HEK293T (cell line): ENCODE data around the gene KMT5B.

Experiments
- CTCF ChIA-PET: fragments of 350-600 bp; formaldehyde crosslinking; extraction: SDS; loops from one replicate; lab custom pipeline; 2021; ENCODE audit warnings: antibody characterized with exemption, inconsistent platforms; lab: Yijun Ruan, JAX
- POLR2A ChIA-PET: fragments of 350-600 bp; formaldehyde crosslinking; extraction: SDS; loops from one replicate; lab custom pipeline; 2020; ENCODE audit warnings: antibody characterized with exemption, inconsistent platforms; lab: Yijun Ruan, JAX
- DNase-seq: peaks from one replicate; pipeline ENCODE4 v3.0.0; 2012; ENCODE audit warnings: mixed read lengths; ENCODE audit errors: extremely low spot score
- ARNT ChIP-seq: fragments of 450-650 bp; IDR thresholded peaks from 2 replicates; pipeline ENCODE4 v1.6.1; 2017; ENCODE audit warnings: mild to moderate bottlenecking
- BHLHE40 ChIP-seq: fragments of 450-650 bp; IDR thresholded peaks from 2 replicates; pipeline ENCODE4 v1.6.1; 2016; ENCODE audit warnings: mild to moderate bottlenecking, moderate library complexity, borderline replicate concordance
- CTBP1 ChIP-seq: fragments of 450-650 bp; IDR thresholded peaks from 2 replicates; pipeline ENCODE4 v1.6.1; 2016; ENCODE audit warnings: borderline replicate concordance
- ELF4 ChIP-seq: fragments of 450-650 bp; IDR thresholded peaks from 2 replicates; pipeline ENCODE4 v1.6.1; 2017; ENCODE audit warnings: antibody characterized with exemption
- FOXA1 ChIP-seq: fragments of 450-650 bp; IDR thresholded peaks from 2 replicates; pipeline ENCODE4 v1.6.1; 2016; ENCODE audit warnings: mild to moderate bottlenecking
- FOXK2 ChIP-seq: fragments of 450-650 bp; IDR thresholded peaks from 2 replicates; pipeline ENCODE4 v1.6.1; 2016; ENCODE audit warnings: mild to moderate bottlenecking
- FOXM1 ChIP-seq: fragments of 450-650 bp; IDR thresholded peaks from 2 replicates; pipeline ENCODE4 v1.6.1; 2017; ENCODE audit warnings: mild to moderate bottlenecking, borderline replicate concordance
- HDGF ChIP-seq: fragments of 450-650 bp; IDR thresholded peaks from 2 replicates; pipeline ENCODE4 v1.6.1; 2017; ENCODE audit warnings: antibody characterized with exemption, borderline replicate concordance
- L3MBTL2 ChIP-seq: fragments of 450-650 bp; conservative IDR thresholded peaks from 2 replicates; pipeline ENCODE4 v1.6.1; 2016; ENCODE audit warnings: mild to moderate bottlenecking
- LEF1 ChIP-seq: fragments of 450-650 bp; IDR thresholded peaks from 2 replicates; pipeline ENCODE4 v1.6.1; 2017; ENCODE audit warnings: mild to moderate bottlenecking, borderline replicate concordance
- NFRKB ChIP-seq: fragments of 450-650 bp; IDR thresholded peaks from 2 replicates; pipeline ENCODE4 v1.6.1; 2016; ENCODE audit warnings: mild to moderate bottlenecking, moderate library complexity
- PKNOX1 ChIP-seq: fragments of 450-650 bp; IDR thresholded peaks from 2 replicates; pipeline ENCODE4 v1.6.1; 2016
- SP1 ChIP-seq: fragments of 450-650 bp; IDR thresholded peaks from 2 replicates; pipeline ENCODE4 v1.6.1; 2017
- SUZ12 ChIP-seq: fragments of 450-650 bp; IDR thresholded peaks from 2 replicates; pipeline ENCODE4 v1.6.1; 2016; ENCODE audit warnings: mild to moderate bottlenecking
- TARDBP ChIP-seq: fragments of 450-650 bp; IDR thresholded peaks from 2 replicates; pipeline ENCODE4 v1.6.1; 2016
- ZNF384 ChIP-seq: fragments of 450-650 bp; IDR thresholded peaks from 2 replicates; pipeline ENCODE4 v1.6.1; 2016

The KMT5B gene

GRCh38 chr11:68213135-68213515 is at the start of gene KMT5B:
KMT5B (minus strand) TSS chr11:68213296; CDS start chr11:68190076, 23,220 bp downstream.
- ChIA-PET CTCF (no interaction called here), POLR2A (interaction anchor here (1.0 kb wide), 1 partner anchor 105 kb away, joined by 3 read pairs; no protein-coding TSS in a partner anchor)
- DNase-seq = peak; percentile 36
- no peak for TF ChIP-seq ARNT
- TF ChIP-seq FOXA1 = no peak
- TF ChIP-seq LEF1 = no peak
- no peak for TF ChIP-seq CTBP1

- CTCF ChIA-PET = no interaction called here
- TF ChIP-seq PKNOX1 (no peak), HDGF (no peak), L3MBTL2 (no peak), BHLHE40 (no peak), FOXK2 (no peak)
- POLR2A ChIA-PET = no interaction called here
- DNase-seq = no peak
Observed at GRCh38 chr11:68262544-68262827, 49.4 kb upstream of the KMT5B start.

- TF ChIP-seq HDGF = no peak
- TF ChIP-seq PKNOX1 = no peak
- no peak for TF ChIP-seq BHLHE40
- no peak for TF ChIP-seq ZNF384
- no peak for TF ChIP-seq FOXK2
- TF ChIP-seq SP1 = no peak
- TF ChIP-seq ARNT = no peak
- no peak for DNase-seq
- ChIA-PET POLR2A (no interaction called here), CTCF (no interaction called here)
Observed at GRCh38 chr11:68261749-68262543, 48.9 kb upstream of the KMT5B start.

GRCh38 chr11:68261006-68261405 is 47.9 kb upstream of the KMT5B start:
- CTCF ChIA-PET = no interaction called here
- DNase-seq = no peak
- TF ChIP-seq NFRKB = no peak
- no peak for TF ChIP-seq FOXK2
- no peak for TF ChIP-seq LEF1
- no peak for TF ChIP-seq ARNT
- no peak for TF ChIP-seq ELF4
- TF ChIP-seq BHLHE40 = no peak
- TF ChIP-seq FOXM1 = no peak
- POLR2A ChIA-PET = interaction anchor here (0.6 to 2.5 kb wide), 3 partner anchors 11 to 50 kb away, joined by 3 to 12 read pairs (median 6); partner anchors contain the start of gene C11orf24

GRCh38 chr11:68260484-68260883 is 47.4 kb upstream of the KMT5B start:
- ChIA-PET POLR2A (interaction anchor here (1.4 to 2.5 kb wide), 2 partner anchors 12 to 50 kb away, joined by 3 to 12 read pairs; partner anchors contain the start of gene C11orf24), CTCF (interaction anchor here (1.1 to 4.6 kb wide), 2 partner anchors 10 to 37 kb away, joined by 7 to 47 read pairs; no protein-coding TSS in a partner anchor)
- no peak for DNase-seq
- TF ChIP-seq TARDBP = peak; percentile 69; the same call in 1 of the 2 replicates
- no peak for TF ChIP-seq PKNOX1

GRCh38 chr11:68259122-68259959 is 46.2 kb upstream of the KMT5B start:
- ChIA-PET CTCF (interaction anchor here (0.7 to 4.6 kb wide), 3 partner anchors 12 to 736 kb away, joined by 3 to 47 read pairs (median 7); no protein-coding TSS in a partner anchor), POLR2A (interaction anchor here (1.0 to 2.5 kb wide), 3 partner anchors 13 to 48 kb away, joined by 3 to 12 read pairs (median 3); partner anchors contain the start of gene C11orf24)
- no peak for DNase-seq
- TF ChIP-seq ELF4 = no peak
- TF ChIP-seq TARDBP = no peak
- no peak for TF ChIP-seq FOXA1
- TF ChIP-seq CTBP1 = no peak
- no peak for TF ChIP-seq ARNT
- no peak for TF ChIP-seq SUZ12
- no peak for TF ChIP-seq LEF1
- TF ChIP-seq NFRKB = no peak
- TF ChIP-seq FOXK2 = no peak
- no peak for TF ChIP-seq HDGF
- no peak for TF ChIP-seq ZNF384
- no peak for TF ChIP-seq SP1
- no peak for TF ChIP-seq BHLHE40
- no peak for TF ChIP-seq PKNOX1
- TF ChIP-seq L3MBTL2 = no peak
- no peak for TF ChIP-seq FOXM1
